PFSK-1 (cell line): ENCODE results near the gene PRMT7.

ENCODE experiments used
- FOXP2 ChIP-seq: optimal IDR thresholded peaks from 2 replicates; pipeline ENCODE3; 2011; ENCODE audit warnings: borderline replicate concordance, control low read depth, inconsistent platforms; ENCODE audit not compliant: insufficient read depth; ENCODE audit errors: extremely low read length, extremely low read depth
- POLR2AphosphoS5 ChIP-seq: IDR thresholded peaks from 2 replicates; pipeline ENCODE4 v1.6.1; 2012; ENCODE audit warnings: low read depth, mild to moderate bottlenecking, control low read depth, low read length, moderate library complexity
- REST ChIP-seq, 2 experiments: IDR thresholded peaks; 2 replicates each; pipeline versions ENCODE4 v1.6.1 to v1.8.0; 2011 to 2012; ENCODE audit warnings: low read depth in 2 of 2, low read length in 2 of 2, control low read depth in 1 of 2, inconsistent platforms in 1 of 2, mild to moderate bottlenecking in 1 of 2, moderate library complexity in 1 of 2; ENCODE audit not compliant: insufficient read depth in 1 of 2
- SIN3A ChIP-seq: IDR thresholded peaks from 2 replicates; pipeline ENCODE4 v1.6.1; 2012; ENCODE audit warnings: mild to moderate bottlenecking, low read length, moderate library complexity, borderline replicate concordance; ENCODE audit not compliant: insufficient read depth
- TAF1 ChIP-seq: IDR thresholded peaks from 2 replicates; pipeline ENCODE4 v1.6.1; 2012; ENCODE audit warnings: low read length, control low read depth, borderline replicate concordance; ENCODE audit not compliant: insufficient read depth

The PRMT7 gene

GRCh38 chr16:68267612-68268405 is 43.0 kb upstream of the PRMT7 start:
- TF ChIP-seq SIN3A (no peak), FOXP2 (no peak)

GRCh38 chr16:68269793-68270192 is 41.0 kb upstream of the PRMT7 start:
- TF ChIP-seq FOXP2 (no peak), POLR2AphosphoS5 (no peak), SIN3A (no peak), TAF1 (no peak), REST (IDR thresholded peaks at IDR 0.05; ENCODE audit: insufficient read depth in 1 of 2, low read depth in 2 of 2, low read length in 2 of 2) (no peak)

GRCh38 chr16:68270353-68270752 is 40.5 kb upstream of the PRMT7 start:
- no peak for TF ChIP-seq FOXP2
- TF ChIP-seq POLR2AphosphoS5 = no peak
- TF ChIP-seq TAF1 = no peak
- no peak for TF ChIP-seq SIN3A
- no peak for TF ChIP-seq REST (IDR thresholded peaks at IDR 0.05; ENCODE audit: insufficient read depth in 1 of 2, low read depth in 2 of 2, low read length in 2 of 2)

GRCh38 chr16:68272507-68273209 is 38.2 kb upstream of the PRMT7 start:
- no peak for TF ChIP-seq FOXP2
- no peak for TF ChIP-seq SIN3A
- TF ChIP-seq TAF1 = no peak
- TF ChIP-seq POLR2AphosphoS5 = no peak
- no peak for TF ChIP-seq REST (IDR thresholded peaks at IDR 0.05; ENCODE audit: insufficient read depth in 1 of 2, low read depth in 2 of 2, low read length in 2 of 2)

- TF ChIP-seq REST (IDR thresholded peaks at IDR 0.05; ENCODE audit: insufficient read depth in 1 of 2, low read depth in 2 of 2, low read length in 2 of 2) (no peak), FOXP2 (no peak), SIN3A (no peak), TAF1 (no peak), POLR2AphosphoS5 (no peak)
Measured at GRCh38 chr16:68273459-68273858, 37.4 kb upstream of the PRMT7 start.
